Testis (tissue), 3 donors: ENCODE data around the gene ARMC3. TPM values are rescaled to one million over a fixed set of nuclear protein-coding genes. Genes with fewer than 3 reads are reported as not detected.

Experiments used
- DNase-seq: peaks from one replicate; pipeline ENCODE4 v3.0.0-alpha.2; 2019
- H3K27ac ChIP-seq, 2 donors: fragments of 200-600 bp; sonication (generic); one replicate each; pipeline ENCODE4 v1.5.1; 2019
- H3K27me3 ChIP-seq: fragments of 200-600 bp; sonication (generic); one replicate; pipeline ENCODE4 v1.5.1; 2019
- H3K36me3 ChIP-seq: fragments of 200-600 bp; sonication (generic); one replicate; pipeline ENCODE4 v1.5.1; 2017; ENCODE audit warnings: low read depth; ENCODE audit errors: missing control alignments
- H3K4me1 ChIP-seq: fragments of 200-600 bp; sonication (generic); one replicate; pipeline ENCODE4 v1.5.1; 2019
- H3K4me3 ChIP-seq, 2 donors: fragments of 200-600 bp; sonication (generic); one replicate each; pipeline ENCODE4 v1.5.1; 2017 to 2019
- H3K9me3 ChIP-seq: fragments of 200-600 bp; sonication (generic); one replicate; pipeline ENCODE4 v1.5.1; 2017
- POLR2A ChIP-seq: fragments of 450-650 bp; IDR thresholded peaks from one replicate; pipeline ENCODE4 v1.6.1; 2017; ENCODE audit warnings: antibody characterized with exemption, mild to moderate bottlenecking, moderate library complexity
- WGBS, 2 donors: methylation state at CpG; one replicate each; pipeline ENCODE4 v1.1.5; 2018; 5-methylcytosine and 5-hydroxymethylcytosine counted together
- intact Hi-C: fragments of 100-400 bp; cut with DNase I; formaldehyde crosslinking; loops from one replicate; pipeline ENCODE4 v1.15.1; 2023; ENCODE audit warnings: low total_unique reads
- polyA plus RNA-seq: library from polyadenylated mRNA; stranded (reverse); fragments of 350-450 nt; fragmentation: Illumina TruSeq; extraction: RNeasy Lipid Tissue Mini Kit (QIAGEN cat#74804); gene quantifications from one replicate; pipeline ENCODE4 v1.2.3, GENCODE V29; 2014; ENCODE audit warnings: low read depth, low replicate concordance; ENCODE audit not compliant: insufficient read depth
- total RNA-seq, 2 donors: library from RNA; depleted of rRNA; stranded (reverse); fragments of >200 nt; gene quantifications; one replicate each; pipeline ENCODE4 v1.2.3, GENCODE V29; 2016
- TF ChIP-seq, protein P1 (sequence below), 3 experiments: fragments of 450-650 bp in 2 of 3; fragments of 200-600 bp in 1 of 3; sonication (generic) in 1 of 3; IDR thresholded peaks; one replicate each; pipeline ENCODE4 v1.5.1; 2016 to 2019; ENCODE audit warnings: antibody characterized with exemption in 3 of 3, mild to moderate bottlenecking in 2 of 3, moderate library complexity in 1 of 3

Gene ARMC3
- total and polyA plus RNA-seq, 3 donors from 2014 or later = 20.3 to 63.9 (median 39.2) TPM

DNA sequence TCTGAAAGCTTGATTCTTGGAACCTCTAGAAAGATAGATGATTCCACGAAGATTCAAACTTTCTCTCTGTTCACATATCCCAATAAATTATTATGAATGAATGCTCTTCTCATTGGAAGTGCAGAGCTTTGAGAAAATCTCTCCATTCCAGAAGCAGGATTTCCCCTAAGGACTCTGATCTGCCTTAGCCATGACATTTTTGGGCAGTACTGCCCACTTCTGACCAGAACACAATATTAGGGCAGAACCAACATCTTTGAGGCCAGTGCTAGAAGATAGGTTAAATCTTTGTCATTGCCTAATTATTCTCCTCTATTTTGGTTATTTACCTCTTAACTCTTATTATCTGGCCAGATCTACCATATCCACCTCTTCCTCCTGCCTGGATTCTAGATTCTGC, 49.9 kb downstream of the ARMC3 start:
- intact Hi-C loops = no loop called here

GRCh38 chr10:22978287-22978686, 50.4 kb downstream of the ARMC3 start:
- no peaks in the 10 kb centered on the region for H3K36me3 ChIP-seq
- TF ChIP-seq POLR2A = no peak
- TF ChIP-seq, protein P1, sequence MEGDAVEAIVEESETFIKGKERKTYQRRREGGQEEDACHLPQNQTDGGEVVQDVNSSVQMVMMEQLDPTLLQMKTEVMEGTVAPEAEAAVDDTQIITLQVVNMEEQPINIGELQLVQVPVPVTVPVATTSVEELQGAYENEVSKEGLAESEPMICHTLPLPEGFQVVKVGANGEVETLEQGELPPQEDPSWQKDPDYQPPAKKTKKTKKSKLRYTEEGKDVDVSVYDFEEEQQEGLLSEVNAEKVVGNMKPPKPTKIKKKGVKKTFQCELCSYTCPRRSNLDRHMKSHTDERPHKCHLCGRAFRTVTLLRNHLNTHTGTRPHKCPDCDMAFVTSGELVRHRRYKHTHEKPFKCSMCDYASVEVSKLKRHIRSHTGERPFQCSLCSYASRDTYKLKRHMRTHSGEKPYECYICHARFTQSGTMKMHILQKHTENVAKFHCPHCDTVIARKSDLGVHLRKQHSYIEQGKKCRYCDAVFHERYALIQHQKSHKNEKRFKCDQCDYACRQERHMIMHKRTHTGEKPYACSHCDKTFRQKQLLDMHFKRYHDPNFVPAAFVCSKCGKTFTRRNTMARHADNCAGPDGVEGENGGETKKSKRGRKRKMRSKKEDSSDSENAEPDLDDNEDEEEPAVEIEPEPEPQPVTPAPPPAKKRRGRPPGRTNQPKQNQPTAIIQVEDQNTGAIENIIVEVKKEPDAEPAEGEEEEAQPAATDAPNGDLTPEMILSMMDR (IDR thresholded peaks at IDR 0.05) = no peak
- H3K27ac ChIP-seq = no peak overlapping the region
- no peaks in the 10 kb centered on the region for H3K27me3 ChIP-seq
- H3K4me1 ChIP-seq = no peaks in the 10 kb centered on the region
- H3K4me3 ChIP-seq = no peak overlapping the region
- no peaks in the 10 kb centered on the region for H3K9me3 ChIP-seq
- intact Hi-C loops = no loop called here
- WGBS, 2 donors = 54 to 69% methylated on average over 2 of the region's 2 CpGs
- peak; percentile 38 for DNase-seq

More for the DNA sequence above, 49.9 kb downstream of the ARMC3 start:
- H3K27me3 ChIP-seq = no peaks in the 10 kb centered on the region
- no peaks in the 10 kb centered on the region for H3K36me3 ChIP-seq
- 89 to 92% methylated on average over 1 of the region's 1 CpG for WGBS, 2 donors
- no peaks in the 10 kb centered on the region for H3K9me3 ChIP-seq
- DNase-seq = no peak
- H3K4me3 ChIP-seq = no peak overlapping the region
- TF ChIP-seq, protein P1 (IDR thresholded peaks at IDR 0.05) = no peak
- no peak for TF ChIP-seq POLR2A
- H3K4me1 ChIP-seq = no peaks in the 10 kb centered on the region
- no peak overlapping the region for H3K27ac ChIP-seq

GRCh38 chr10:22978918-22979317, 51.1 kb downstream of the ARMC3 start:
- Histone ChIP-seq H3K27ac (no peak overlapping the region), H3K36me3 (no peaks in the 10 kb centered on the region), H3K27me3 (no peaks in the 10 kb centered on the region), H3K4me1 (no peaks in the 10 kb centered on the region), H3K9me3 (no peaks in the 10 kb centered on the region), H3K4me3 (no peak overlapping the region)
- intact Hi-C loops = no loop called here
- no peak for DNase-seq
- 58 to 62% methylated on average over 1 of the region's 1 CpG for WGBS, 2 donors
- TF ChIP-seq, protein P1 (IDR thresholded peaks at IDR 0.05) = no peak
- no peak for TF ChIP-seq POLR2A

DNA sequence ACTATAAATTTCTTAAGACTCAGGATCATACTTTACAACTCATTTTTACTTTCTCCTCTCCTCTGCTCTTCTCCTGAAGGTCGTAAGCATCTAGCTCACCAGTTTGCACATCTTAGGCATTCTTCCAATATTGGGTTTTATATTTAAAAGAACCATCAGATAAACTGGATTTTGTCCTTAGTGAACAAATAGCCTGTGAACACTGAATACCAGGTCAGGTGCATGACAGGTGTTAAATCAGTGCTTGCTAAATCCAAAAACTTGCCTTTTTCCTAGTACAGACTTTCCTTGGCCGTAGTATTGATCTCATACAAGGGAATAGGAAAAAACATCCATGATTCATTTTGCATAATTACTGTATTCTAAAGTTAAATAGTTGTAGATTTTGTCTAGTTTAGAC, 53.0 kb downstream of the ARMC3 start:
- 90 to 92% methylated on average over 2 of the region's 2 CpGs for WGBS, 2 donors
- DNase-seq = no peak
- intact Hi-C loops = loop anchor here (10.0 kb wide), 1 partner anchor 976 kb away; the partner anchor contains the start of gene DNAJC1
- Histone ChIP-seq H3K27me3 (no peaks in the 10 kb centered on the region), H3K4me3 (no peak overlapping the region), H3K27ac (no peak overlapping the region), H3K36me3 (no peaks in the 10 kb centered on the region), H3K4me1 (no peaks in the 10 kb centered on the region), H3K9me3 (no peaks in the 10 kb centered on the region)
- TF ChIP-seq, protein P1 (IDR thresholded peaks at IDR 0.05) = no peak
- TF ChIP-seq POLR2A = no peak

GRCh38 chr10:22984066-22984465, 56.2 kb downstream of the ARMC3 start:
- no peak for DNase-seq
- intact Hi-C loops = loop anchor here (10.0 kb wide), 1 partner anchor 979 kb away; the partner anchor contains the start of gene DNAJC1

More at GRCh38 chr10:22984066-22984465, 56.2 kb downstream of the ARMC3 start:
- Histone ChIP-seq H3K36me3 (no peaks in the 10 kb centered on the region), H3K4me3 (no peak overlapping the region), H3K27me3 (no peaks in the 10 kb centered on the region), H3K27ac (no peak overlapping the region), H3K9me3 (no peaks in the 10 kb centered on the region), H3K4me1 (no peaks in the 10 kb centered on the region)
- 81 to 89% methylated on average over 5 of the region's 5 CpGs for WGBS, 2 donors
- TF ChIP-seq, protein P1 (IDR thresholded peaks at IDR 0.05) = no peak
- no peak for TF ChIP-seq POLR2A
